H1 (cell line): ENCODE measurements around the gene SARS2. TPM values are rescaled to one million over a fixed set of nuclear protein-coding genes. Genes with fewer than 3 reads are reported as not detected.

Source experiments
- CHD2 ChIP-seq: IDR thresholded peaks from 2 replicates; pipeline ENCODE4 v1.6.1; 2012; ENCODE audit warnings: low read length, improper control_type of control experiment
- GABPA ChIP-seq: IDR thresholded peaks from 2 replicates; pipeline ENCODE4 v1.6.1; 2011; ENCODE audit warnings: mild to moderate bottlenecking, low read length, moderate library complexity, borderline replicate concordance; ENCODE audit not compliant: insufficient read depth
- RBBP5 ChIP-seq: IDR thresholded peaks from 2 replicates; pipeline ENCODE4 v1.7.1; 2012; ENCODE audit warnings: low read depth, mild to moderate bottlenecking, inconsistent platforms, low read length, moderate library complexity, borderline replicate concordance
- SUZ12 ChIP-seq: fragments of 200-600 bp; sonication (generic); IDR thresholded peaks from 2 replicates; pipeline ENCODE4 v1.6.1; 2012; ENCODE audit warnings: mild to moderate bottlenecking, inconsistent platforms, low read length, moderate library complexity, mixed read lengths
- TEAD4 ChIP-seq: IDR thresholded peaks from 2 replicates; pipeline ENCODE4 v1.6.1; 2012; ENCODE audit warnings: low read depth, low read length, inconsistent platforms, mixed read lengths
- ZNF274 ChIP-seq: IDR thresholded peaks from 2 replicates; pipeline ENCODE4 v1.7.0; 2012; ENCODE audit warnings: low read length, borderline replicate concordance; ENCODE audit errors: extremely low read depth
- polyA plus RNA-seq, 7 experiments: library from polyadenylated mRNA; depleted of rRNA in 3 of 7; stranded (reverse) in 5 of 7; unstranded in 2 of 7; fragments of >200 nt in 5 of 7; fragments of 200-250 nt in 2 of 7; gene quantifications; 1 replicate in 5 of 7; 2 replicates in 1 of 7; 4 replicates in 1 of 7; pipeline versions ENCODE4 v1.2.1 to v1.2.3, GENCODE V29; 2011 to 2013; ENCODE audit warnings: missing spikeins in 2 of 7, mixed read lengths in 2 of 7
- total RNA-seq: library from RNA; stranded (reverse); fragmentation: NEBNext Ultra II Directional; extraction: Animal tissue kit (Norgen Biotek cat#: 25700); gene quantifications from 2 replicates; pipeline ENCODE4 v1.2.1, GENCODE V29; 2021
- TF ChIP-seq, protein P1 (sequence below): IDR thresholded peaks from 2 replicates; pipeline ENCODE4 v1.6.1; 2012; ENCODE audit warnings: inconsistent platforms

The SARS2 gene
- total and polyA plus RNA-seq, 2 of the 8 experiments (the other 6 are each of a cell fraction or from before 2014, with no cell fraction given), result 68.0 to 102 TPM

DNA sequence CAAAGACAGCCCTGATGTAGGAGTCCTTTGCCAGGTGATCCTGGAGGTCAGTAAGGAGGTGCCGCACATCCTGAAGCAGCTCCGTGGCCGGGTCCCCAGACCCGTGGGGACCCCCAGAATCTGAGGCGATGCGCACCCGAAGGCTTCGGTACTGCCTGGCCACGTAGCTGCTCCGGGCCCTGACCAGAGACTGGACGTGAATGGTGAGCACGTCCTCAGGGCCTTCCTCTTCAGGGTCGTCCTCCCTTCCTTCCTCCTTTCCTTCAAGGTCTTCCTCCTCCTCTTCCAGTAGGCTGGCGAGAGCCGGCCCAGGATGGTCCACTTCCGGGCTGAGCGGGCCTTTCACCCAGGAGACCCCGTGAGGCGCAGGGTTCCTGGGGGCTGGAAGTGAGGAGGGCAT is 60.0 kb downstream of the SARS2 start (continued):
- no peak for TF ChIP-seq ZNF274
- TF ChIP-seq TEAD4, result no peak
- TF ChIP-seq SUZ12, result no peak
- TF ChIP-seq GABPA, result no peak
- TF ChIP-seq CHD2, result no peak
- TF ChIP-seq, protein P1, sequence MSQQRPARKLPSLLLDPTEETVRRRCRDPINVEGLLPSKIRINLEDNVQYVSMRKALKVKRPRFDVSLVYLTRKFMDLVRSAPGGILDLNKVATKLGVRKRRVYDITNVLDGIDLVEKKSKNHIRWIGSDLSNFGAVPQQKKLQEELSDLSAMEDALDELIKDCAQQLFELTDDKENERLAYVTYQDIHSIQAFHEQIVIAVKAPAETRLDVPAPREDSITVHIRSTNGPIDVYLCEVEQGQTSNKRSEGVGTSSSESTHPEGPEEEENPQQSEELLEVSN, result no peak
- no peak for TF ChIP-seq RBBP5
